ENCODE results near the gene PPP4R3B.

GRCh38 chr2:55526174-55526573 lies 91.2 kb downstream of the PPP4R3B start:
- TF ChIP-seq CTCF (IDR thresholded peaks at IDR 0.05), result no peak
- no peak for TF ChIP-seq POLR2AphosphoS5 (IDR thresholded peaks at IDR 0.05; ENCODE audit: low read depth, low read length)
- TF ChIP-seq RXRA (IDR thresholded peaks at IDR 0.05; ENCODE audit: borderline replicate concordance, low read depth), result no peak
- no peak for TF ChIP-seq YY1 (IDR thresholded peaks at IDR 0.05; ENCODE audit: low read depth)
- no peak for TF ChIP-seq EP300 (IDR thresholded peaks at IDR 0.05; ENCODE audit: borderline replicate concordance in 1 of 2, low read depth in 1 of 2, low read length in 1 of 2)
- TF ChIP-seq, protein P1, sequence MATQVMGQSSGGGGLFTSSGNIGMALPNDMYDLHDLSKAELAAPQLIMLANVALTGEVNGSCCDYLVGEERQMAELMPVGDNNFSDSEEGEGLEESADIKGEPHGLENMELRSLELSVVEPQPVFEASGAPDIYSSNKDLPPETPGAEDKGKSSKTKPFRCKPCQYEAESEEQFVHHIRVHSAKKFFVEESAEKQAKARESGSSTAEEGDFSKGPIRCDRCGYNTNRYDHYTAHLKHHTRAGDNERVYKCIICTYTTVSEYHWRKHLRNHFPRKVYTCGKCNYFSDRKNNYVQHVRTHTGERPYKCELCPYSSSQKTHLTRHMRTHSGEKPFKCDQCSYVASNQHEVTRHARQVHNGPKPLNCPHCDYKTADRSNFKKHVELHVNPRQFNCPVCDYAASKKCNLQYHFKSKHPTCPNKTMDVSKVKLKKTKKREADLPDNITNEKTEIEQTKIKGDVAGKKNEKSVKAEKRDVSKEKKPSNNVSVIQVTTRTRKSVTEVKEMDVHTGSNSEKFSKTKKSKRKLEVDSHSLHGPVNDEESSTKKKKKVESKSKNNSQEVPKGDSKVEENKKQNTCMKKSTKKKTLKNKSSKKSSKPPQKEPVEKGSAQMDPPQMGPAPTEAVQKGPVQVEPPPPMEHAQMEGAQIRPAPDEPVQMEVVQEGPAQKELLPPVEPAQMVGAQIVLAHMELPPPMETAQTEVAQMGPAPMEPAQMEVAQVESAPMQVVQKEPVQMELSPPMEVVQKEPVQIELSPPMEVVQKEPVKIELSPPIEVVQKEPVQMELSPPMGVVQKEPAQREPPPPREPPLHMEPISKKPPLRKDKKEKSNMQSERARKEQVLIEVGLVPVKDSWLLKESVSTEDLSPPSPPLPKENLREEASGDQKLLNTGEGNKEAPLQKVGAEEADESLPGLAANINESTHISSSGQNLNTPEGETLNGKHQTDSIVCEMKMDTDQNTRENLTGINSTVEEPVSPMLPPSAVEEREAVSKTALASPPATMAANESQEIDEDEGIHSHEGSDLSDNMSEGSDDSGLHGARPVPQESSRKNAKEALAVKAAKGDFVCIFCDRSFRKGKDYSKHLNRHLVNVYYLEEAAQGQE (IDR thresholded peaks at IDR 0.05; ENCODE audit: low read depth, low read length), result no peak
- TF ChIP-seq, protein P2, sequence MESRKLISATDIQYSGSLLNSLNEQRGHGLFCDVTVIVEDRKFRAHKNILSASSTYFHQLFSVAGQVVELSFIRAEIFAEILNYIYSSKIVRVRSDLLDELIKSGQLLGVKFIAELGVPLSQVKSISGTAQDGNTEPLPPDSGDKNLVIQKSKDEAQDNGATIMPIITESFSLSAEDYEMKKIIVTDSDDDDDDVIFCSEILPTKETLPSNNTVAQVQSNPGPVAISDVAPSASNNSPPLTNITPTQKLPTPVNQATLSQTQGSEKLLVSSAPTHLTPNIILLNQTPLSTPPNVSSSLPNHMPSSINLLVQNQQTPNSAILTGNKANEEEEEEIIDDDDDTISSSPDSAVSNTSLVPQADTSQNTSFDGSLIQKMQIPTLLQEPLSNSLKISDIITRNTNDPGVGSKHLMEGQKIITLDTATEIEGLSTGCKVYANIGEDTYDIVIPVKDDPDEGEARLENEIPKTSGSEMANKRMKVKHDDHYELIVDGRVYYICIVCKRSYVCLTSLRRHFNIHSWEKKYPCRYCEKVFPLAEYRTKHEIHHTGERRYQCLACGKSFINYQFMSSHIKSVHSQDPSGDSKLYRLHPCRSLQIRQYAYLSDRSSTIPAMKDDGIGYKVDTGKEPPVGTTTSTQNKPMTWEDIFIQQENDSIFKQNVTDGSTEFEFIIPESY (IDR thresholded peaks at IDR 0.05; ENCODE audit: borderline replicate concordance, low read depth), result no peak
- TF ChIP-seq GATA2 (CRISPR knock-in tag; IDR thresholded peaks at IDR 0.05), result no peak
- no peak for TF ChIP-seq USF2 (IDR thresholded peaks at IDR 0.05; ENCODE audit: borderline replicate concordance, low read depth, low read length)
- TF ChIP-seq RAD21 (IDR thresholded peaks at IDR 0.05; ENCODE audit: low read length), result no peak
- no peak for TF ChIP-seq SIN3A (IDR thresholded peaks at IDR 0.05; ENCODE audit: borderline replicate concordance, low read depth, low read length)
